Neural cell (in vitro differentiated cells): ENCODE data around the gene CTNNA2.

Source experiments
- CTCF ChIP-seq: fragments of 450-650 bp; IDR thresholded peaks from 2 replicates; pipeline ENCODE4 v1.5.1; 2014; ENCODE audit warnings: antibody characterized with exemption, mild to moderate bottlenecking, moderate library complexity; ENCODE audit not compliant: poor library complexity, severe bottlenecking
- EP300 ChIP-seq: fragments of 450-650 bp; conservative IDR thresholded peaks from 2 replicates; pipeline ENCODE4 v1.6.1; 2014; ENCODE audit warnings: antibody characterized with exemption, mild to moderate bottlenecking, moderate library complexity; ENCODE audit not compliant: poor library complexity, severe bottlenecking
- EZH2 ChIP-seq: fragments of 200-600, 300-800 bp; shearing (Covaris generic), sonication (generic); IDR thresholded peaks from 2 replicates; pipeline ENCODE4 v1.6.1; 2014; ENCODE audit warnings: antibody characterized with exemption, low read length, borderline replicate concordance, mild to moderate bottlenecking; ENCODE audit not compliant: insufficient read depth, poor library complexity, severe bottlenecking
- MXI1 ChIP-seq: fragments of 450-650 bp; conservative IDR thresholded peaks from 2 replicates; pipeline ENCODE4 v1.6.1; 2014; ENCODE audit warnings: antibody characterized with exemption, mild to moderate bottlenecking; ENCODE audit not compliant: poor library complexity, severe bottlenecking
- POLR2AphosphoS5 ChIP-seq: IDR thresholded peaks from 2 replicates; pipeline ENCODE4 v1.6.1; 2012
- RAD21 ChIP-seq: fragments of 450-650 bp; conservative IDR thresholded peaks from 2 replicates; pipeline ENCODE4 v1.6.1; 2014; ENCODE audit warnings: antibody characterized with exemption, mild to moderate bottlenecking, moderate library complexity
- REST ChIP-seq: IDR thresholded peaks from 2 replicates; pipeline ENCODE4 v1.6.1; 2012; ENCODE audit warnings: borderline replicate concordance
- SMC3 ChIP-seq: fragments of 450-650 bp; conservative IDR thresholded peaks from 2 replicates; pipeline ENCODE4 v1.6.1; 2014; ENCODE audit warnings: antibody characterized with exemption, mild to moderate bottlenecking, moderate library complexity; ENCODE audit not compliant: poor library complexity
- TAF1 ChIP-seq: IDR thresholded peaks from 2 replicates; pipeline ENCODE4 v1.6.1; 2012; ENCODE audit warnings: low read depth

DNA sequence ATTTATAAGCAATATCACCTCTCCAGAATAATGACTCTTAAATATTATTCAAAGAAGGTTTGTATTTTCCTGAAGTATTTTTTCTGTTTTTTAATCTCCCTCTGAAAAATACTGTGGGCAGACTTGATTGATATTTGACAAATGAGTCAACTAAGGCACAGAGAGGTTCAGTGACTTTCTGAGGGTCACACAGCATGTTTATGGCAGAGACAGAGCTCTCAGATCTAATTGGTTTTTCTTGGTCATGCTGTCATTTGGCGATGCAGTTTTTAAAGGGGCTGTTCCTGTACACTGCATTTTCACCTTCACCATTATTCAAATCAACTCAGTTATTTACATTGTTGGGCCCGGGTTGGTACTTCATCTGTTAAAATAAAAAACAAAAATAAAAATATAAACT, 527.4 kb downstream of the CTNNA2 start:
- TF ChIP-seq RAD21 (no peak), CTCF (no peak), EP300 (no peak), REST (no peak), MXI1 (no peak), POLR2AphosphoS5 (no peak), TAF1 (no peak), EZH2 (no peak), SMC3 (no peak)
